Osteoblast (primary cell): Measurements from ENCODE around the gene MTMR4. TPM values are rescaled to one million over a fixed set of nuclear protein-coding genes. Genes with fewer than 3 reads are reported as not detected.
"Not testable (repeated sequence)": the region's sequence is repeated elsewhere in the genome, so short reads cannot be mapped to it uniquely, and the experiment has no call there.

Experiments used
- DNase-seq: peaks from one replicate; pipeline ENCODE4 v3.0.0; 2011; ENCODE audit warnings: low spot score, mixed read lengths; ENCODE audit not compliant: insufficient read length; ENCODE audit errors: missing footprints
- H2AFZ ChIP-seq: 2 replicates; pipeline ENCODE4 v1.6.0; 2011; ENCODE audit warnings: mild to moderate bottlenecking, low read length
- H3K27ac ChIP-seq: 2 replicates; pipeline ENCODE4 v1.5.1; 2011; ENCODE audit warnings: mild to moderate bottlenecking, low read depth, low read length, moderate library complexity
- H3K27me3 ChIP-seq: 2 replicates; pipeline ENCODE4 v1.6.0; 2012; ENCODE audit warnings: mild to moderate bottlenecking, control low read depth, inconsistent platforms, low read length, moderate library complexity; ENCODE audit not compliant: insufficient read depth
- H3K36me3 ChIP-seq: 2 replicates; pipeline ENCODE4 v1.5.1; 2011; ENCODE audit warnings: mild to moderate bottlenecking, low read length, control low read depth, moderate library complexity; ENCODE audit not compliant: insufficient read depth
- H3K4me1 ChIP-seq: 2 replicates; pipeline ENCODE4 v1.5.1; 2011; ENCODE audit warnings: mild to moderate bottlenecking, low read length, control low read depth, moderate library complexity; ENCODE audit not compliant: insufficient read depth
- H3K4me2 ChIP-seq: 2 replicates; pipeline ENCODE4 v1.6.0; 2011; ENCODE audit warnings: mild to moderate bottlenecking, low read length; ENCODE audit not compliant: insufficient read depth
- H3K4me3 ChIP-seq: fragments of 200-600 bp; sonication (generic); 3 replicates; pipeline ENCODE4 v1.5.1; 2012; ENCODE audit warnings: mild to moderate bottlenecking, low read length, inconsistent platforms; ENCODE audit not compliant: insufficient read depth
- H3K79me2 ChIP-seq: 2 replicates; pipeline ENCODE4 v1.6.0; 2012; ENCODE audit warnings: mild to moderate bottlenecking, low read length, control low read depth, inconsistent platforms; ENCODE audit not compliant: insufficient read depth
- H3K9me3 ChIP-seq: 2 replicates; pipeline ENCODE4 v1.5.1; 2011; ENCODE audit warnings: low read depth, low read length, control low read depth
- H4K20me1 ChIP-seq: 2 replicates; pipeline ENCODE4 v1.6.0; 2012; ENCODE audit warnings: mild to moderate bottlenecking, low read length, control low read depth; ENCODE audit not compliant: insufficient read depth
- total RNA-seq: library from RNA; depleted of rRNA; stranded (reverse); fragments of >200 nt; gene quantifications from 2 replicates; pipeline ENCODE4 v1.2.3, GENCODE V29; 2012
- TF ChIP-seq, protein P1 (sequence below): IDR thresholded peaks from 2 replicates; pipeline ENCODE4 v1.5.1; 2011; ENCODE audit warnings: mild to moderate bottlenecking, low read depth, low read length, moderate library complexity; ENCODE audit errors: extremely low read depth

The MTMR4 gene
- total RNA-seq, 1 donor: 51.4 TPM

DNA sequence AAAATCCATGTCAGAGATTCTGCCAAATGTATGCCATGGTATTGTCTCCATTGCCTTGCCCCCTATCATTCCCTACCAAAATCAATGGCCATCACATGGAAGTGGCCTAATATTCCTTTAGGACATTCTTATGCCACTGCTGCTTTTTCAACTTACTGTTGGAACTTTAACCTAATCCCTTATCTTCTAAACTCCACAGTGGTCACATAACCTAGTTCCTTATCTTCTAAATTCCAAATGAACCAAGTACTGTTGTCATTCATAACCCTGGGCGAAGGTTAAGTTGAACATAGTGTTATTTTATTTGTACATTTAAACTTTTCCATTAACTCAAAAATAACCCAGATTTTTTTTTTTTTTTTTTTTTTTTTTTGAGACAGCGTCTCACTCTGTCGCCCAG, 29.8 kb downstream of the MTMR4 start:
- no peak for DNase-seq
- TF ChIP-seq, protein P1, sequence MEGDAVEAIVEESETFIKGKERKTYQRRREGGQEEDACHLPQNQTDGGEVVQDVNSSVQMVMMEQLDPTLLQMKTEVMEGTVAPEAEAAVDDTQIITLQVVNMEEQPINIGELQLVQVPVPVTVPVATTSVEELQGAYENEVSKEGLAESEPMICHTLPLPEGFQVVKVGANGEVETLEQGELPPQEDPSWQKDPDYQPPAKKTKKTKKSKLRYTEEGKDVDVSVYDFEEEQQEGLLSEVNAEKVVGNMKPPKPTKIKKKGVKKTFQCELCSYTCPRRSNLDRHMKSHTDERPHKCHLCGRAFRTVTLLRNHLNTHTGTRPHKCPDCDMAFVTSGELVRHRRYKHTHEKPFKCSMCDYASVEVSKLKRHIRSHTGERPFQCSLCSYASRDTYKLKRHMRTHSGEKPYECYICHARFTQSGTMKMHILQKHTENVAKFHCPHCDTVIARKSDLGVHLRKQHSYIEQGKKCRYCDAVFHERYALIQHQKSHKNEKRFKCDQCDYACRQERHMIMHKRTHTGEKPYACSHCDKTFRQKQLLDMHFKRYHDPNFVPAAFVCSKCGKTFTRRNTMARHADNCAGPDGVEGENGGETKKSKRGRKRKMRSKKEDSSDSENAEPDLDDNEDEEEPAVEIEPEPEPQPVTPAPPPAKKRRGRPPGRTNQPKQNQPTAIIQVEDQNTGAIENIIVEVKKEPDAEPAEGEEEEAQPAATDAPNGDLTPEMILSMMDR: no peak
- Histone ChIP-seq H2AFZ (no peak overlapping the region), H3K79me2 (no peaks in the 10 kb centered on the region), H3K4me1 (no peaks in the 10 kb centered on the region), H3K27ac (no peak overlapping the region), H3K27me3 (no peaks in the 10 kb centered on the region), H3K4me2 (no peak overlapping the region), H3K36me3 (peaks cover 6% of the 10 kb centered on the region), H4K20me1 (no peaks in the 10 kb centered on the region), H3K4me3 (no peak overlapping the region), H3K9me3 (no peaks in the 10 kb centered on the region)

DNA sequence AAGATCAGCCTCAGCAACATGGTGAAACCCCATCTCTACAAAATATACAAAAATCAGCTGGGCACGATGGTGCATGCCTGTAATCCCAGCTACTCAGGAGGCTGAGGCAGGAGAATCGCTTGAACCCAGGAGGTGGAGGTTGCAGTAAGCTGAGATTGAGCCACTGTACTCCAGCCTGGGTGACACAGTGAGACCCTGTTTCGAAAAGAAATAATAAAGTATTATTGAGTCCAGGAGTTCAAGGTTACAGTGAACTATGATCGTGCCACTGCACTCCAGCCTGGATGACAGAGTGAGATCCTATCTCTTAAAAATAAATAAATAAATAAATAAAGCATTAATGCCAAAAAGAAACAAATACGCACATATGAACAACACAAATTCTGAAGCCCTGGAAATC, 32.6 kb downstream of the MTMR4 start:
- not testable (repeated sequence) for DNase-seq, H3K4me3 ChIP-seq

DNA sequence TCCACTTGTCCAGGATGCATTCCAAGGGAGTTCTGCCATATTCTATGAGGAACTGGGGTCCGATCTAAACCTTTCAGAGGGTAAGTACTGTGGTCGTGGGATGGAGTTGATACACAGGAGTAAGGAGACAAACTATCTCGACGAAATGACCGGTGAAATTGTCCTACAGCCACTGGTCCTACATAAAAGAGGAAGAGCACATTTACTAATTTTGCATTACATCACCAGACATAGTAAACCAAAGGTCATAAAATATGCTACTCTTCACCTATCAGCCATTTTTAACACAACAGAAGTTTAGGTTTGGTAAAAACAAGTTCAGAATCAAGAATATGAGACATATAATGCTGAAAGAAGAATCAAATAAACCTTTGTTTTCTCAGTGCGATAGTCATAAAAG, 34.3 kb downstream of the MTMR4 start:
- no peak overlapping the region for H3K4me2 ChIP-seq
- TF ChIP-seq, protein P1: no peak
- no peak overlapping the region for H2AFZ ChIP-seq
- H3K36me3 ChIP-seq: no peaks in the 10 kb centered on the region
- H3K27ac ChIP-seq: no peak overlapping the region
- H4K20me1 ChIP-seq: no peaks in the 10 kb centered on the region
- H3K4me3 ChIP-seq: no peak overlapping the region
- H3K9me3 ChIP-seq: no peaks in the 10 kb centered on the region
- no peaks in the 10 kb centered on the region for H3K4me1 ChIP-seq
- H3K27me3 ChIP-seq: no peaks in the 10 kb centered on the region
- no peak for DNase-seq
- no peaks in the 10 kb centered on the region for H3K79me2 ChIP-seq

More for the DNA sequence above, 32.6 kb downstream of the MTMR4 start:
- H3K9me3 ChIP-seq, H4K20me1 ChIP-seq, H3K27ac ChIP-seq, H3K79me2 ChIP-seq, H3K4me1 ChIP-seq, H3K27me3 ChIP-seq, H3K4me2 ChIP-seq, H3K36me3 ChIP-seq, H2AFZ ChIP-seq: not testable (repeated sequence)

DNA sequence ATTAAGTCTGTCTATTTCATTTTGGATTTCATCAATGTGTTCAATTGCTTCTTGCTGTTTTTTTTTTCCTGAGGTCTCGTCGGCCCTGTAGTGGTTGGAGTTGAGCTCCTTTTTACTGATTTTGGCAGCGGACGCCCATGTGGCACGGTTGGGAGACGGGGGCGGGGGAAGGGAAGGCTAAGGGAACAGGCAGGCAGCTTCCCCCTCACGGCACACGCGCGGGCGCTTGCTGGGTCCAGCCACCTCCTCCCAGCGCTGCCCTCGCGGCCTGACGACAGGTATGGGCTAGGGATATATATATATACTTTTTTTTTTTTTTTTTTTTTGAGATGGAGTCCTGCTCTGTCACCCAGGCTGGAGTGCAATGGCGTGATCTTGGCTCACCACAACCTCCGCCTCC, 37.6 kb downstream of the MTMR4 start:
- Histone ChIP-seq H3K27me3 (no peaks in the 10 kb centered on the region), H3K36me3 (no peaks in the 10 kb centered on the region), H3K4me2 (no peak overlapping the region), H3K4me3 (no peak overlapping the region), H2AFZ (no peak overlapping the region), H3K79me2 (no peaks in the 10 kb centered on the region), H3K27ac (no peak overlapping the region), H4K20me1 (no peaks in the 10 kb centered on the region), H3K4me1 (no peaks in the 10 kb centered on the region), H3K9me3 (no peaks in the 10 kb centered on the region)
- DNase-seq: no peak
- TF ChIP-seq, protein P1: no peak

DNA sequence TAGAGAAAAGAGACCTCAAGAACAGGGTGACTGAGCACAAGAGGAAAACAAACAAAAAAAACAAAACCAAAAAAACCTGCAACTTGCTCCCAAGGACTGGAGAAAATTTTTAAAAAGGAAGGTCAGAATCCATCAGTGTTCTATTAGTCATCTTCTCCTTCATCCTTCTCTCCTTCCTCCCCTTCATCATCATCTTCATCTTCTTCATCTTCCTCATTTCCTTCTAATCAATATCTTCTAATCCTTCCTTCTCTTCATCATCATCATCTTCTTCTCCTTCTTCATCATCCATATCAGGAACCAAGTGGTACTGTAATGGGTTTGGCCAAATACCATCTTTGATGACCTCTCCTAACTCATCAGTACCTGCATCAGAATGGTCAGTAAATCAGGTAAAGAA, 38.5 kb downstream of the MTMR4 start:
- Histone ChIP-seq H3K4me1 (no peaks in the 10 kb centered on the region), H3K4me2 (no peak overlapping the region), H3K27ac (no peak overlapping the region), H3K27me3 (no peaks in the 10 kb centered on the region), H3K79me2 (no peaks in the 10 kb centered on the region), H3K36me3 (no peaks in the 10 kb centered on the region), H3K9me3 (no peaks in the 10 kb centered on the region), H4K20me1 (no peaks in the 10 kb centered on the region), H2AFZ (no peak overlapping the region), H3K4me3 (no peak overlapping the region)
- DNase-seq: no peak
- TF ChIP-seq, protein P1: no peak
